ENCODE data around the gene TNFAIP8L1.

Gene TNFAIP8L1

GRCh38 chr19:4618019-4618418 lies 21.3 kb upstream of the TNFAIP8L1 start:
- TF ChIP-seq OSR1 (CRISPR knock-in tag; IDR thresholded peaks at IDR 0.05) (no peak), SNAI2 (CRISPR knock-in tag; IDR thresholded peaks at IDR 0.05) (no peak), CSDC2 (CRISPR knock-in tag; IDR thresholded peaks at IDR 0.05) (no peak), CREB5 (CRISPR knock-in tag; IDR thresholded peaks at IDR 0.05; ENCODE audit: low read depth) (no peak), TSHZ2 (CRISPR knock-in tag; IDR thresholded peaks at IDR 0.05) (no peak), GLIS3 (CRISPR knock-in tag; IDR thresholded peaks at IDR 0.05) (no peak), CSRNP3 (CRISPR knock-in tag; IDR thresholded peaks at IDR 0.05) (no peak), TOX (CRISPR knock-in tag; IDR thresholded peaks at IDR 0.05; ENCODE audit: borderline replicate concordance) (no peak), BACH2 (CRISPR knock-in tag; IDR thresholded peaks at IDR 0.05; ENCODE audit: borderline replicate concordance) (no peak)
- no peak for ATAC-seq

GRCh38 chr19:4619668-4620294 lies 19.5 kb upstream of the TNFAIP8L1 start:
- ATAC-seq: no peak
- TF ChIP-seq BACH2 (CRISPR knock-in tag; IDR thresholded peaks at IDR 0.05; ENCODE audit: borderline replicate concordance) (no peak), GLIS3 (CRISPR knock-in tag; IDR thresholded peaks at IDR 0.05) (no peak), ZNF565 (CRISPR knock-in tag; conservative IDR thresholded peaks at IDR 0.05; ENCODE audit: low read depth) (no peak), TOX (CRISPR knock-in tag; IDR thresholded peaks at IDR 0.05; ENCODE audit: borderline replicate concordance) (no peak), TSHZ2 (CRISPR knock-in tag; IDR thresholded peaks at IDR 0.05) (no peak), ZFP3 (CRISPR knock-in tag; IDR thresholded peaks at IDR 0.05) (no peak), SNAI2 (CRISPR knock-in tag; IDR thresholded peaks at IDR 0.05) (no peak), CSRNP3 (CRISPR knock-in tag; IDR thresholded peaks at IDR 0.05) (no peak), PATZ1 (CRISPR knock-in tag; IDR thresholded peaks at IDR 0.05; ENCODE audit: borderline replicate concordance) (no peak), CREB5 (CRISPR knock-in tag; IDR thresholded peaks at IDR 0.05; ENCODE audit: low read depth) (no peak), PPARA (CRISPR knock-in tag; IDR thresholded peaks at IDR 0.05; ENCODE audit: borderline replicate concordance) (no peak), ARNTL (CRISPR knock-in tag; IDR thresholded peaks at IDR 0.05; ENCODE audit: borderline replicate concordance, low read depth) (no peak), ZC3H10 (CRISPR knock-in tag; IDR thresholded peaks at IDR 0.05) (no peak), ISL1 (CRISPR knock-in tag; IDR thresholded peaks at IDR 0.05) (no peak), OSR1 (CRISPR knock-in tag; IDR thresholded peaks at IDR 0.05) (no peak), ZFP30 (CRISPR knock-in tag; IDR thresholded peaks at IDR 0.05) (no peak), TCF4 (CRISPR knock-in tag; IDR thresholded peaks at IDR 0.05; ENCODE audit: borderline replicate concordance) (no peak), ZNF70 (CRISPR knock-in tag; IDR thresholded peaks at IDR 0.05) (no peak), ESRRG (CRISPR knock-in tag; IDR thresholded peaks at IDR 0.05) (no peak)

All from SK-N-SH treated with all-trans-retinoic acid at 6 μM for 48 hours (cell line).